BE2C (cell line): ENCODE measurements around the gene ANGPTL7.

Source experiments
- DNase-seq: peaks from one replicate; pipeline ENCODE4 v3.0.0-alpha.2; 2020
- H3K27me3 ChIP-seq: fragments of 250-450 bp; sonication (Bioruptor Pico); 2 replicates; pipeline ENCODE4 v1.5.1; 2020; ENCODE audit warnings: mild to moderate bottlenecking
- H3K36me3 ChIP-seq: fragments of 250-450 bp; sonication (Bioruptor Pico); 2 replicates; pipeline ENCODE4 v1.5.1; 2020; ENCODE audit warnings: mild to moderate bottlenecking
- H3K4me1 ChIP-seq: fragments of 250-450 bp; sonication (Bioruptor Pico); 2 replicates; pipeline ENCODE4 v1.5.1; 2020
- H3K4me3 ChIP-seq: 2 replicates; pipeline ENCODE4 v1.5.1; 2011; ENCODE audit warnings: low read depth, low read length
- H3K9me3 ChIP-seq: fragments of 250-450 bp; sonication (Bioruptor Pico); 2 replicates; pipeline ENCODE4 v1.5.1; 2020
- CTCF ChIP-seq: IDR thresholded peaks from 2 replicates; pipeline ENCODE4 v1.5.1; 2012; ENCODE audit warnings: mild to moderate bottlenecking, low read depth, low read length

ANGPTL7 gene

GRCh38 chr1:11153184-11153583 is 36.0 kb upstream of the ANGPTL7 start:
- no peak for DNase-seq
- Histone ChIP-seq H3K9me3 (no peaks in the 10 kb centered on the region), H3K36me3 (peaks cover 5% of the 10 kb centered on the region), H3K4me3 (no peak overlapping the region), H3K4me1 (0 out of 2 replicates have a peak, but pooled peaks cover 3% of the 10 kb centered on the region), H3K27me3 (no peaks in the 10 kb centered on the region)
- no peak for TF ChIP-seq CTCF

- no peaks in the 10 kb centered on the region for H3K9me3 ChIP-seq
- no peak for TF ChIP-seq CTCF
- H3K27me3 ChIP-seq, result no peaks in the 10 kb centered on the region
- no peaks in the 10 kb centered on the region; the same call in none of the 2 replicates for H3K36me3 ChIP-seq
- DNase-seq, result no peak
- H3K4me1 ChIP-seq, result 0 out of 2 replicates have a peak, but pooled peaks cover 3% of the 10 kb centered on the region
- H3K4me3 ChIP-seq, result no peak overlapping the region
Observed at GRCh38 chr1:11156441-11156840, 32.7 kb upstream of the ANGPTL7 start.

GRCh38 chr1:11156963-11157362 is 32.2 kb upstream of the ANGPTL7 start:
- Histone ChIP-seq H3K4me1 (0 out of 2 replicates have a peak, but pooled peaks cover 3% of the 10 kb centered on the region), H3K9me3 (no peaks in the 10 kb centered on the region), H3K27me3 (no peaks in the 10 kb centered on the region), H3K36me3 (no peaks in the 10 kb centered on the region; the same call in none of the 2 replicates), H3K4me3 (no peak overlapping the region)
- TF ChIP-seq CTCF, result no peak
- DNase-seq, result no peak

- Histone ChIP-seq H3K36me3 (no peaks in the 10 kb centered on the region; the same call in none of the 2 replicates), H3K4me1 (0 out of 2 replicates have a peak, but pooled peaks cover 3% of the 10 kb centered on the region), H3K27me3 (no peaks in the 10 kb centered on the region), H3K9me3 (no peaks in the 10 kb centered on the region), H3K4me3 (no peak overlapping the region)
- DNase-seq, result no peak
- TF ChIP-seq CTCF, result no peak
Observed at GRCh38 chr1:11157394-11157793, 31.8 kb upstream of the ANGPTL7 start.

- H3K4me3 ChIP-seq, result no peak overlapping the region
- no peak for TF ChIP-seq CTCF
- no peaks in the 10 kb centered on the region for H3K9me3 ChIP-seq
- H3K36me3 ChIP-seq, result no peaks in the 10 kb centered on the region; the same call in none of the 2 replicates
- H3K4me1 ChIP-seq, result 0 out of 2 replicates have a peak, but pooled peaks cover 3% of the 10 kb centered on the region
- no peaks in the 10 kb centered on the region for H3K27me3 ChIP-seq
- no peak for DNase-seq
Observed at GRCh38 chr1:11157867-11158266, 31.3 kb upstream of the ANGPTL7 start.

- Histone ChIP-seq H3K27me3 (no peaks in the 10 kb centered on the region), H3K4me3 (no peak overlapping the region), H3K4me1 (0 out of 2 replicates have a peak, but pooled peaks cover 3% of the 10 kb centered on the region), H3K36me3 (no peaks in the 10 kb centered on the region; the same call in none of the 2 replicates), H3K9me3 (no peaks in the 10 kb centered on the region)
- no peak for TF ChIP-seq CTCF
- no peak for DNase-seq
Observed at GRCh38 chr1:11158291-11158690, 30.9 kb upstream of the ANGPTL7 start.
